ENCODE data around the gene EXO1.
"Not testable (repeated sequence)": the region's sequence is repeated elsewhere in the genome, so short reads cannot be mapped to it uniquely, and the experiment has no call there.

EXO1 gene

DNA sequence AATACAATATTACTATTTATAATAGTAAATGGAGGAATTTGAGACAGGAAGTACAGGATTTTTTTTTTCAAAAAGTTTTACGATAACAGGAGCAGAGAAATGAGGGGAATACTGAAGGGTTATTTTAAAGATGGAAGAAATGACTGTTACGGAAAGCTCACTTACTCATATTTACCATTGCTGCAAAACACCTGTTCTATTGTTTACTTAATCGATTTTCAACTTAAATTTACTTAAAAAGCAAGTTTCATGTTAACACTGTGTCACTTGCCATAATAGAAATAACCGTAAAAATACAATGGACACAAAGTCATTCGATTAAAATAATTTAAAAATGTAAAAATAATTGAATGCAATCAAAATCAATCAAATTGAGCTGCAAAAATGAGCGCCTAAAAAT lies 3.4 kb upstream of the EXO1 start:
- DNase-seq (ENCODE audit: extremely low read depth, low read depth): no peak
- TF ChIP-seq, protein P1, sequence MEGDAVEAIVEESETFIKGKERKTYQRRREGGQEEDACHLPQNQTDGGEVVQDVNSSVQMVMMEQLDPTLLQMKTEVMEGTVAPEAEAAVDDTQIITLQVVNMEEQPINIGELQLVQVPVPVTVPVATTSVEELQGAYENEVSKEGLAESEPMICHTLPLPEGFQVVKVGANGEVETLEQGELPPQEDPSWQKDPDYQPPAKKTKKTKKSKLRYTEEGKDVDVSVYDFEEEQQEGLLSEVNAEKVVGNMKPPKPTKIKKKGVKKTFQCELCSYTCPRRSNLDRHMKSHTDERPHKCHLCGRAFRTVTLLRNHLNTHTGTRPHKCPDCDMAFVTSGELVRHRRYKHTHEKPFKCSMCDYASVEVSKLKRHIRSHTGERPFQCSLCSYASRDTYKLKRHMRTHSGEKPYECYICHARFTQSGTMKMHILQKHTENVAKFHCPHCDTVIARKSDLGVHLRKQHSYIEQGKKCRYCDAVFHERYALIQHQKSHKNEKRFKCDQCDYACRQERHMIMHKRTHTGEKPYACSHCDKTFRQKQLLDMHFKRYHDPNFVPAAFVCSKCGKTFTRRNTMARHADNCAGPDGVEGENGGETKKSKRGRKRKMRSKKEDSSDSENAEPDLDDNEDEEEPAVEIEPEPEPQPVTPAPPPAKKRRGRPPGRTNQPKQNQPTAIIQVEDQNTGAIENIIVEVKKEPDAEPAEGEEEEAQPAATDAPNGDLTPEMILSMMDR (IDR thresholded peaks at IDR 0.05; ENCODE audit: low read depth, low read length): no peak

DNA sequence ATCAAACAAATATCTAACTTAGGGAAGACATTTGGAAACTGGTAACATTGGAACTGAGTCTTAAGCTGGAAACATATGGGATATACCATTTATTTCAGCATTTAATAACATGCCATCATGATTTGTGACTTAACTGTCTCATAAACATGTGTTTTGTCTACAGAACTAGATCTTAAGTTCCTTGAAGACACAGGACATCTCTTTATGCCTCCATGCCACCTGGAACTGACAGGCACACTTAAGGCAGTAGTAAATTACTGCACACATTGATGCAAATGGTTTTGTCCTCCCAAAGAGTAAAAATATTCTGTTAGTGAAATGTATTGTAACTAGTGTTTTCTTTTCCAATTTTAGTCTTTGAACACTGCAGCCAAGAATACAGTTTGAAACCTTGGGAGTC lies 1.6 kb upstream of the EXO1 start:
- DNase-seq (ENCODE audit: extremely low read depth, low read depth): no peak
- TF ChIP-seq, protein P1 (IDR thresholded peaks at IDR 0.05; ENCODE audit: low read depth, low read length): no peak

DNA sequence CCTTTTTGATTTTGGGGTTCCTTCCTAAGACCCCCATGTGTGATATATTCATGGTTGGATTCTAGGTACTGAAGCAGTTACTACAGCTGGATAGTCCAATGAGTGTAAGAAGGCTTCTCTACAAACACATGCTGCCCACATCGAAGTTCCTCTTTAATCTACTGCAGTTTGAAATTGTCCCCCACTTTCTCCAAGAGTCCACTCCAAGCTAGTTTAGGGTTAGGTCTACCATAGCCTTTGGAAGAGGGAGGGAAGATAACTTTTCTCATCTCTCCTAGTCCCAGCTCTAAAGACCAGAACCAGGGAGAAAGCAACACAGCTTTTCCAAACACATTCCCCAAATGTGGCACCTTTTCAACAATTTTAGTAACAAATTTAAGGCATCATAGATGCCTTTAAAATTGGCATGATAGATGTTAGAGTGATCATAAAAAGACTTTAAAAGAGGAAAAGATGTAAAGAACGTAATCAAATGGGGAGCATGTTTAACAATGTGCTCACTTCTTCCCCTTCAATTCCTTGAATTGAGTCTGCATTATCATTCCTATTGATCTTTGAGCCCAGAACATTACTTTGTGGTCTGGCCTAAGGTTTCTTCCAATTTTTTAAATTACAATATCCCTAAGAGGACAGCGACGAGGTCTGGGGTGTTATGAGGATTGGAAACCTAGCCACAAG lies 1.0 kb upstream of the EXO1 start:
- no peak for DNase-seq (ENCODE audit: extremely low read depth, low read depth)
- TF ChIP-seq, protein P1 (IDR thresholded peaks at IDR 0.05; ENCODE audit: low read depth, low read length): no peak

DNA sequence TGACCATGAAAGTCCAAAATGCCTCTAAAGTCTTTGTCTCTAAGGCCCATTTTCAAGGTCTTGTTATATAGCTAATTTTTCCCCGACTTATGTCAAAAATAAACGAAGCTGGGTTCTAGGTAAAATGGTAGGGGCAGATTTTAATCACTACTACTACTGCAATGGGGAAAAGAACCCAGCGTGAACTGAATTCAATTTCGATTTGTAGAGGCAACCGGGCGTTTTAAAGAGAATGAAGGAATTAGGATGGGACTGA lies 536 bp upstream of the EXO1 start:
- no peak for DNase-seq (ENCODE audit: extremely low read depth, low read depth)
- TF ChIP-seq, protein P1 (IDR thresholded peaks at IDR 0.05; ENCODE audit: low read depth, low read length): no peak

DNA sequence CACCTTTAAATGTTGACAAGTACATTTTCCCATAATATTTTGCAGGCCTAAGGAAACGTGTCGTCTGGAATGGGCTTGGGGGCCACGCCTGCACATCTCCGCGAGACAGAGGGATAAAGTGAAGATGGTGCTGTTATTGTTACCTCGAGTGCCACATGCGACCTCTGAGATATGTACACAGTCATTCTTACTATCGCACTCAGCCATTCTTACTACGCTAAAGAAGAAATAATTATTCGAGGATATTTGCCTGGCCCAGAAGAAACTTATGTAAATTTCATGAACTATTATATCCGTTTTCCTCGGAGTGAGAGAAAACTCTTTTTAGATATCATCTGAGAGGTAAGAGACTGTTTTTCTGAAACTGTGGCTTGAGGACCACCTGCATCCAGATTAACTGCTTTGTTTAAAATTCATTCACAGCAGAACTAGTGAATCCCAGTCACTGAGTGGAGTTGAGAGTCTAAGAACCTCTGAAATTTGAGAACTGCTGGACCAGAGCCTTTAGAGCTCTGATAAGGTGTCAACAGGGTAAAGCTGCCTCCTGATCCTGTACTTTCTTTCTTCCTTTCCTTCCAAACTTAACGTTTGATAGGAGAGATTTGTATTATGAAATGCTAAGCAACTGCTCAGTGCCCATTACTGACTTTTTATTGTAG lies 811 bp downstream of the EXO1 start:
- TF ChIP-seq, protein P1 (IDR thresholded peaks at IDR 0.05; ENCODE audit: low read depth, low read length): no peak

DNA sequence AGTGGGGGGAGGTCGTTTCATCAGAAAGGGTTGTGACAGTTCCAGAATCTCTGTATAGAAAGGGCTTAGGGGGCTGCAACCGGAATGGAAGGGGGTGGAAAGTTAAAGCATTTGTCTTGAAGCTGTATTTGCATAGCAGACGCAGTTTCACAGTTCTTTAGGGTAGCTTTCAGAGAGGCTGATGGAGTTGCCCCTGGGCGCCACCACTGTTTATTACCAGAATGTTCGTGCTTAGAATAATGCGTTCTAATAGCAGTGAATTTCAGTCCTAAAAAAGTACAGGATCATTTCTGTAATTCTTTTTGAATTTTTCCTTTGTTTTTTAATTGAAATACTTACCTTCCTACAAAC lies 1.3 kb downstream of the EXO1 start:
- TF ChIP-seq, protein P1 (IDR thresholded peaks at IDR 0.05; ENCODE audit: low read depth, low read length): no peak
- no peak for DNase-seq (ENCODE audit: extremely low read depth, low read depth)

More for the DNA sequence above, 811 bp downstream of the EXO1 start:
- no peak for DNase-seq (ENCODE audit: extremely low read depth, low read depth)

DNA sequence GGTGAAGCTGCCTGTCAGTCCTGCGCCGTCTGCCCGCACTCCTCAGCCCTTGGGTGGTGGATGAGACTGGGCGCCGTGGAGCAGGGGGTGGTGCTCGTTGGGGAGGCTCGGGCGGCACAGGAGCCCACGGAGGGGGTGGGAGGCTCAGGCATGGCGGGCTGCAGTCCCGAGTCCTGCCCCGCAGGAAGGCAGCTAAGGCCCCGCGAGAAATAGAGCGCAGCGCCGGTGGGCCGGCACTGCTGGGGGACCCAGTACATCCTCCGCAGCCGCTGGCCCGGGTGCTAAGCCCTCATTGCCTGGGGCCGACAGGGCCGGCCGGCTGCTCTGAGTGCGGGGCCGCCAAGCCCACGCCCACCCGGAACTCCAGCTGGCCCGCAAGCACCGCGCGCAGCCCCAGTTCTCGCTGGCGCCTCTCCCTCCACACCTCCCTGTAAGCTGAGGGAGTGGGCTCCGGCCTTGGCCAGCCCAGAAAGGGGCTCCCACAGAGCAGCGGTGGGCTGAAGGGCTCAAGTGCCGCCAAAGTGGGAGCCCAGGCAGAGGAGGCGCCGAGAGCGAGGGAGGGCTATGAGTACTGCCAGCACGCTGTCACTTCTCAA lies 7.6 kb downstream of the EXO1 start:
- not testable (repeated sequence) for DNase-seq (ENCODE audit: extremely low read depth, low read depth)

DNA sequence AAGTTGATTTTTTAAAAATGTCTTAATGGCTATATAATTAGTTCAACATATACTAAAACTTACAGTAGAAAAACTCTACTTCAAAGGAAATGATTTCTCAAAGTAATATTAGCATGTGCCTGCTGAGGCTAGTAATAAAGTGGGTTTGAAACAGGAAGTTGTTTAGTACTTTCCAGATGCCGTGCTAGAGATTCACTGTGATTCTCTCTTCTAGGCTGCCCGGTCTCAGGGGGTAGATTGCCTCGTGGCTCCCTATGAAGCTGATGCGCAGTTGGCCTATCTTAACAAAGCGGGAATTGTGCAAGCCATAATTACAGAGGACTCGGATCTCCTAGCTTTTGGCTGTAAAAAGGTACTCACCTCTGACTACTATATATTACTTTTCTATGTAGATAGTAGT lies 9.1 kb downstream of the EXO1 start:
- TF ChIP-seq, protein P1 (IDR thresholded peaks at IDR 0.05; ENCODE audit: low read depth, low read length): no peak
- no peak for DNase-seq (ENCODE audit: extremely low read depth, low read depth)
